Neural cell (in vitro differentiated cells): ENCODE results near the gene PREX1. TPM values are rescaled to one million over a fixed set of nuclear protein-coding genes. Genes with fewer than 3 reads are reported as not detected.

ENCODE experiments used
- H2AFZ ChIP-seq: fragments of 200-600, 300-800 bp; sonication (generic), shearing (Covaris generic); 2 replicates; pipeline ENCODE4 v1.6.0; 2014; ENCODE audit warnings: low read depth, mild to moderate bottlenecking, antibody characterized with exemption, low read length, moderate library complexity
- H3F3A ChIP-seq: fragments of 200-600 bp; shearing (Covaris generic); 2 replicates; pipeline ENCODE4 v1.6.1; 2016; ENCODE audit warnings: mild to moderate bottlenecking, moderate library complexity, mixed read lengths, antibody characterized with exemption, low read length; ENCODE audit not compliant: insufficient read depth, poor library complexity, severe bottlenecking
- H3K27ac ChIP-seq: fragments of 200-600, 300-800 bp; sonication (generic), shearing (Covaris generic); 2 replicates; pipeline ENCODE4 v1.5.1; 2014; ENCODE audit warnings: mild to moderate bottlenecking, low read length, moderate library complexity
- H3K27me3 ChIP-seq: fragments of 300-800, 200-600 bp; sonication (generic), shearing (Covaris generic); 2 replicates; pipeline ENCODE4 v1.6.0; 2014; ENCODE audit warnings: mild to moderate bottlenecking, low read depth, low read length, moderate library complexity; ENCODE audit not compliant: insufficient read depth
- H3K36me3 ChIP-seq: fragments of 300-800, 200-600 bp; sonication (generic), shearing (Covaris generic); 2 replicates; pipeline ENCODE4 v1.5.1; 2014; ENCODE audit warnings: mild to moderate bottlenecking, antibody characterized with exemption, low read length, moderate library complexity; ENCODE audit not compliant: insufficient read depth
- H3K4me2 ChIP-seq: fragments of 300-800, 200-600 bp; sonication (generic), shearing (Covaris generic); 2 replicates; pipeline ENCODE4 v1.6.0; 2014; ENCODE audit warnings: mild to moderate bottlenecking, low read length
- H3K4me3 ChIP-seq: fragments of 300-800, 200-600 bp; sonication (generic), shearing (Covaris generic); 2 replicates; pipeline ENCODE4 v1.5.1; 2014; ENCODE audit warnings: mild to moderate bottlenecking, low read length, moderate library complexity
- H3K79me2 ChIP-seq: fragments of 200-600 bp; shearing (Covaris generic); replicated peaks from 2 replicates; pipeline ENCODE4 v1.6.0; 2014; ENCODE audit warnings: mild to moderate bottlenecking, low read length, moderate library complexity; ENCODE audit not compliant: insufficient read depth
- H3K9ac ChIP-seq: fragments of 300-800, 200-600 bp; sonication (generic), shearing (Covaris generic); 2 replicates; pipeline ENCODE4 v1.6.1; 2016; ENCODE audit warnings: mild to moderate bottlenecking, low read length, mixed read lengths
- H3K9me2 ChIP-seq: fragments of 200-600 bp; shearing (Covaris generic); 2 replicates; pipeline ENCODE4 v1.6.1; 2016; ENCODE audit warnings: mild to moderate bottlenecking, low read length, mixed read lengths; ENCODE audit not compliant: insufficient read depth
- H3K9me3 ChIP-seq: fragments of 200-600, 300-800 bp; sonication (generic), shearing (Covaris generic); 2 replicates; pipeline ENCODE4 v1.6.1; 2016; ENCODE audit warnings: mild to moderate bottlenecking, mixed run types, low read length, moderate library complexity, mixed read lengths
- H4K20me1 ChIP-seq: fragments of 200-600 bp; shearing (Covaris generic); 2 replicates; pipeline ENCODE4 v1.6.1; 2016; ENCODE audit warnings: mild to moderate bottlenecking, mixed run types; ENCODE audit not compliant: insufficient read depth
- EP300 ChIP-seq: fragments of 450-650 bp; conservative IDR thresholded peaks from 2 replicates; pipeline ENCODE4 v1.6.1; 2014; ENCODE audit warnings: antibody characterized with exemption, mild to moderate bottlenecking, moderate library complexity; ENCODE audit not compliant: poor library complexity, severe bottlenecking
- EZH2 ChIP-seq: fragments of 200-600, 300-800 bp; shearing (Covaris generic), sonication (generic); IDR thresholded peaks from 2 replicates; pipeline ENCODE4 v1.6.1; 2014; ENCODE audit warnings: antibody characterized with exemption, low read length, borderline replicate concordance, mild to moderate bottlenecking; ENCODE audit not compliant: insufficient read depth, poor library complexity, severe bottlenecking
- MXI1 ChIP-seq: fragments of 450-650 bp; conservative IDR thresholded peaks from 2 replicates; pipeline ENCODE4 v1.6.1; 2014; ENCODE audit warnings: antibody characterized with exemption, mild to moderate bottlenecking; ENCODE audit not compliant: poor library complexity, severe bottlenecking
- POLR2AphosphoS5 ChIP-seq: IDR thresholded peaks from 2 replicates; pipeline ENCODE4 v1.6.1; 2012
- RAD21 ChIP-seq: fragments of 450-650 bp; conservative IDR thresholded peaks from 2 replicates; pipeline ENCODE4 v1.6.1; 2014; ENCODE audit warnings: antibody characterized with exemption, mild to moderate bottlenecking, moderate library complexity
- SMC3 ChIP-seq: fragments of 450-650 bp; conservative IDR thresholded peaks from 2 replicates; pipeline ENCODE4 v1.6.1; 2014; ENCODE audit warnings: antibody characterized with exemption, mild to moderate bottlenecking, moderate library complexity; ENCODE audit not compliant: poor library complexity
- TAF1 ChIP-seq: IDR thresholded peaks from 2 replicates; pipeline ENCODE4 v1.6.1; 2012; ENCODE audit warnings: low read depth
- polyA plus RNA-seq: library from polyadenylated mRNA; depleted of rRNA; stranded (reverse); fragments of >200 nt; gene quantifications from 2 replicates; pipeline ENCODE4 v1.2.3, GENCODE V29; 2014
- TF ChIP-seq, protein P1 (sequence below): IDR thresholded peaks from 2 replicates; pipeline ENCODE4 v1.6.1; 2012; ENCODE audit warnings: borderline replicate concordance
- TF ChIP-seq, protein P2 (sequence below): fragments of 450-650 bp; IDR thresholded peaks from 2 replicates; pipeline ENCODE4 v1.5.1; 2014; ENCODE audit warnings: antibody characterized with exemption, mild to moderate bottlenecking, moderate library complexity; ENCODE audit not compliant: poor library complexity, severe bottlenecking

PREX1 gene
- polyA plus RNA-seq, 1 donor from 2014 or later: 0.06 TPM

DNA sequence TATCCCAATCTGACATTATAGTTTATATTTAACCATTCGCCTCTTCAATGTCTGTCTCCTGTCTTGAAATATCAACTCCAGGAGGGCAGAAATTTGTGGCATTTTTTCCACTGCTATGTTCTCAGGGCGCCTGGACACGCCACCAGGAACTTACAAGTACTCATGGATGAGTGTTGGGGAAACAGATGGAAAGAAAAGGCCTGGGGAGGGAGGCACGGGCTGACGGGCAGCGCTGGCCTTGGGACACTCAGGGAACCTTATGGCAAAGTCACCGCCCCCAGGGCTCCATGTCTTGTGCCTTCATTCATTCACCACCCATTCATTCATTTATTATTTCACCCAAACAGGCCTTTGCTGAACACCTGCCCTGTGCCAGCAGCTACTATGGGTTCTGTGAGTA lies 222.9 kb downstream of the PREX1 start:
- Histone ChIP-seq H3K79me2 (no peaks in the 10 kb centered on the region), H2AFZ (no peak overlapping the region), H3K4me3 (no peak overlapping the region), H3K27ac (no peak overlapping the region), H4K20me1 (no peaks in the 10 kb centered on the region), H3K9me3 (no peaks in the 10 kb centered on the region), H3K27me3 (no peaks in the 10 kb centered on the region), H3F3A (no peaks in the 10 kb centered on the region), H3K36me3 (no peaks in the 10 kb centered on the region), H3K9ac (no peak overlapping the region), H3K4me2 (no peak overlapping the region), H3K9me2 (no peaks in the 10 kb centered on the region)
- TF ChIP-seq RAD21 (no peak), EP300 (no peak)

DNA sequence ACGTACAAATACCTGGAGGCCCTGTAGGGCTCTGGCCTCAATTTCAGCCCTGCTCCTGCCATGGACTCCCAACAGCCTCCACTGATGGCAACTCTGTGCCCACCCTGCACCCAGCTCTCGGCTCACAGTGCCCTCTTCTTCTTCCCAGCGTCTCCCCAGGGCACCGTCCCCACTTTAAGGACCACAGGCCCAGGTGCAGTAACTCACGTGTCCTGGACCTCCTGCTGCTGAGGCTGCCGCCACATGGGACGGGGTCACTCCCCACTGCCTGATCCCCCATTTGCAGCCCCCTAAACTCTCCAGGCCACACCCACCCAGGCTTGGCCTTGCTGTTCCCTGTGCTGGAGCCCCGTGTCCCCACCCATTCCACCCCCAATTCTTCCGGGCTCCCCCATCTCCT lies 223.4 kb downstream of the PREX1 start:
- Histone ChIP-seq H3K9me2 (no peaks in the 10 kb centered on the region), H3K36me3 (no peaks in the 10 kb centered on the region), H3K4me3 (no peak overlapping the region), H3K4me2 (no peak overlapping the region), H3K27me3 (no peaks in the 10 kb centered on the region), H3K9ac (no peak overlapping the region), H2AFZ (no peak overlapping the region), H4K20me1 (no peaks in the 10 kb centered on the region), H3K27ac (no peak overlapping the region), H3K9me3 (no peaks in the 10 kb centered on the region), H3K79me2 (no peaks in the 10 kb centered on the region), H3F3A (no peaks in the 10 kb centered on the region)
- TF ChIP-seq RAD21: no peak
- no peak for TF ChIP-seq SMC3
- no peak for TF ChIP-seq TAF1
- TF ChIP-seq, protein P1, sequence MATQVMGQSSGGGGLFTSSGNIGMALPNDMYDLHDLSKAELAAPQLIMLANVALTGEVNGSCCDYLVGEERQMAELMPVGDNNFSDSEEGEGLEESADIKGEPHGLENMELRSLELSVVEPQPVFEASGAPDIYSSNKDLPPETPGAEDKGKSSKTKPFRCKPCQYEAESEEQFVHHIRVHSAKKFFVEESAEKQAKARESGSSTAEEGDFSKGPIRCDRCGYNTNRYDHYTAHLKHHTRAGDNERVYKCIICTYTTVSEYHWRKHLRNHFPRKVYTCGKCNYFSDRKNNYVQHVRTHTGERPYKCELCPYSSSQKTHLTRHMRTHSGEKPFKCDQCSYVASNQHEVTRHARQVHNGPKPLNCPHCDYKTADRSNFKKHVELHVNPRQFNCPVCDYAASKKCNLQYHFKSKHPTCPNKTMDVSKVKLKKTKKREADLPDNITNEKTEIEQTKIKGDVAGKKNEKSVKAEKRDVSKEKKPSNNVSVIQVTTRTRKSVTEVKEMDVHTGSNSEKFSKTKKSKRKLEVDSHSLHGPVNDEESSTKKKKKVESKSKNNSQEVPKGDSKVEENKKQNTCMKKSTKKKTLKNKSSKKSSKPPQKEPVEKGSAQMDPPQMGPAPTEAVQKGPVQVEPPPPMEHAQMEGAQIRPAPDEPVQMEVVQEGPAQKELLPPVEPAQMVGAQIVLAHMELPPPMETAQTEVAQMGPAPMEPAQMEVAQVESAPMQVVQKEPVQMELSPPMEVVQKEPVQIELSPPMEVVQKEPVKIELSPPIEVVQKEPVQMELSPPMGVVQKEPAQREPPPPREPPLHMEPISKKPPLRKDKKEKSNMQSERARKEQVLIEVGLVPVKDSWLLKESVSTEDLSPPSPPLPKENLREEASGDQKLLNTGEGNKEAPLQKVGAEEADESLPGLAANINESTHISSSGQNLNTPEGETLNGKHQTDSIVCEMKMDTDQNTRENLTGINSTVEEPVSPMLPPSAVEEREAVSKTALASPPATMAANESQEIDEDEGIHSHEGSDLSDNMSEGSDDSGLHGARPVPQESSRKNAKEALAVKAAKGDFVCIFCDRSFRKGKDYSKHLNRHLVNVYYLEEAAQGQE: no peak
- TF ChIP-seq POLR2AphosphoS5: no peak
- TF ChIP-seq, protein P2, sequence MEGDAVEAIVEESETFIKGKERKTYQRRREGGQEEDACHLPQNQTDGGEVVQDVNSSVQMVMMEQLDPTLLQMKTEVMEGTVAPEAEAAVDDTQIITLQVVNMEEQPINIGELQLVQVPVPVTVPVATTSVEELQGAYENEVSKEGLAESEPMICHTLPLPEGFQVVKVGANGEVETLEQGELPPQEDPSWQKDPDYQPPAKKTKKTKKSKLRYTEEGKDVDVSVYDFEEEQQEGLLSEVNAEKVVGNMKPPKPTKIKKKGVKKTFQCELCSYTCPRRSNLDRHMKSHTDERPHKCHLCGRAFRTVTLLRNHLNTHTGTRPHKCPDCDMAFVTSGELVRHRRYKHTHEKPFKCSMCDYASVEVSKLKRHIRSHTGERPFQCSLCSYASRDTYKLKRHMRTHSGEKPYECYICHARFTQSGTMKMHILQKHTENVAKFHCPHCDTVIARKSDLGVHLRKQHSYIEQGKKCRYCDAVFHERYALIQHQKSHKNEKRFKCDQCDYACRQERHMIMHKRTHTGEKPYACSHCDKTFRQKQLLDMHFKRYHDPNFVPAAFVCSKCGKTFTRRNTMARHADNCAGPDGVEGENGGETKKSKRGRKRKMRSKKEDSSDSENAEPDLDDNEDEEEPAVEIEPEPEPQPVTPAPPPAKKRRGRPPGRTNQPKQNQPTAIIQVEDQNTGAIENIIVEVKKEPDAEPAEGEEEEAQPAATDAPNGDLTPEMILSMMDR: no peak
- TF ChIP-seq EZH2: no peak

DNA sequence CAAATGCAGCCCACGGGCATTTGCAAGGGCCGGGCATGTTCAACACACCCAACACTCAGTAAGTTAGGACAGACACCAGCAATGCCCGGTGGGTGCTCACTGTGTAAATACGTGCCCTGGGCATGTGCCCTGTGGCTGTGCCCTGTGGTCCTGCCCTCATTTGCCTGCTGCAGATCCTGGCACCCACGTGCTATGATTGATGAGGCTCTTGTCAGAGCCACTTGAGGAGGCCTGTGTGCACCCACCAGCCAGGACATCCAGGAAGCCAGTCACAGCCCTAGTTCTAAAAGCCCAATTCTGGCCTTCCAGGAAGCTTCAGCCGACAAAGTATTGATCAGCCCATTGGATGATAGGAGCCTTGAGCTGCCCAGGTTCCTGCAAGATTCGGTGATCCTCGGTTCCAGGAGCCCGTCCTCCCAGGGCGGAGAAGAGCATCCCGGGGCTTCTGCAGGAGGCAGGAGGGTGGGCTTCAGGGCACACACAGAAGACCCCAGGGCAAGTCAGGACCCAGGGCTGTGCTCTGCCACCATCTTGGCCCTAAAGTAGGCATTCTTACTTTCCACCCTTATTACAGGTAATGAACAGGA lies 223.9 kb downstream of the PREX1 start:
- Histone ChIP-seq H3K27ac (no peak overlapping the region), H3K79me2 (no peaks in the 10 kb centered on the region), H3K9ac (no peak overlapping the region), H3F3A (no peaks in the 10 kb centered on the region), H3K4me2 (no peak overlapping the region), H4K20me1 (no peaks in the 10 kb centered on the region), H3K9me2 (no peaks in the 10 kb centered on the region), H3K36me3 (no peaks in the 10 kb centered on the region), H2AFZ (no peak overlapping the region), H3K4me3 (no peak overlapping the region), H3K9me3 (no peaks in the 10 kb centered on the region), H3K27me3 (no peaks in the 10 kb centered on the region)
- TF ChIP-seq EP300: no peak
- no peak for TF ChIP-seq SMC3
- TF ChIP-seq TAF1: no peak
- TF ChIP-seq RAD21: no peak
- no peak for TF ChIP-seq POLR2AphosphoS5
- no peak for TF ChIP-seq MXI1
- TF ChIP-seq, protein P1: no peak
- no peak for TF ChIP-seq EZH2
- TF ChIP-seq, protein P2: no peak
